ENCODE data around the gene SEH1L. TPM values are rescaled to one million over a fixed set of nuclear protein-coding genes. Genes with fewer than 3 reads are reported as not detected.

Gene SEH1L
- total RNA-seq, 4 donors from 2014 or later = 21.9 to 55.5 (median 38.9) TPM

DNA sequence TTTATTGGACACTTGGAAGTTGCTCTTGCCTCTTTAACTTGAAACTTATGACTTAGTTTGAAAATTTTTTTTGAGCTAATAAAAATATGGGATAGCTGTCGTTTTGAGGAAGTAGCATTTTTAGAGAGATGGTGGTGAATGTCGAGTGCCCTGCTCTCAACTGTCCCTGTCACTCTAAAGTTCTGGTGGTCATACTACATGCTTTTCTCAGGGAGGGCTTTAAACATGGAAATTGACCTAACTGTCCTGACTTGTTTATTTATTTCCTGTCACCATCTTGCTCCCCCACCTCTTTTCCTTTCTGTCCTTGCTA is 59.4 kb downstream of the SEH1L start:
- H3K27ac ChIP-seq = no peak overlapping the region
- intact Hi-C loops (cut with DNase I) = no loop called here
- WGBS, 2 donors = 40 to 53% methylated on average over 2 of the region's 2 CpGs
- no peak overlapping the region for H3K4me3 ChIP-seq
- no peaks in the 10 kb centered on the region for H3K9me3 ChIP-seq
- no peaks in the 10 kb centered on the region for H3K27me3 ChIP-seq
- peaks cover 5 to 84% (median 8%) of the 10 kb centered on the region in 3 donors for H3K36me3 ChIP-seq
- no peaks in the 10 kb centered on the region for H3K4me1 ChIP-seq
- TF ChIP-seq POLR2A (IDR thresholded peaks at IDR 0.05) = no peak
- TF ChIP-seq, protein P1, sequence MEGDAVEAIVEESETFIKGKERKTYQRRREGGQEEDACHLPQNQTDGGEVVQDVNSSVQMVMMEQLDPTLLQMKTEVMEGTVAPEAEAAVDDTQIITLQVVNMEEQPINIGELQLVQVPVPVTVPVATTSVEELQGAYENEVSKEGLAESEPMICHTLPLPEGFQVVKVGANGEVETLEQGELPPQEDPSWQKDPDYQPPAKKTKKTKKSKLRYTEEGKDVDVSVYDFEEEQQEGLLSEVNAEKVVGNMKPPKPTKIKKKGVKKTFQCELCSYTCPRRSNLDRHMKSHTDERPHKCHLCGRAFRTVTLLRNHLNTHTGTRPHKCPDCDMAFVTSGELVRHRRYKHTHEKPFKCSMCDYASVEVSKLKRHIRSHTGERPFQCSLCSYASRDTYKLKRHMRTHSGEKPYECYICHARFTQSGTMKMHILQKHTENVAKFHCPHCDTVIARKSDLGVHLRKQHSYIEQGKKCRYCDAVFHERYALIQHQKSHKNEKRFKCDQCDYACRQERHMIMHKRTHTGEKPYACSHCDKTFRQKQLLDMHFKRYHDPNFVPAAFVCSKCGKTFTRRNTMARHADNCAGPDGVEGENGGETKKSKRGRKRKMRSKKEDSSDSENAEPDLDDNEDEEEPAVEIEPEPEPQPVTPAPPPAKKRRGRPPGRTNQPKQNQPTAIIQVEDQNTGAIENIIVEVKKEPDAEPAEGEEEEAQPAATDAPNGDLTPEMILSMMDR (IDR thresholded peaks at IDR 0.05) = no peak
- DNase-seq = no peak

DNA sequence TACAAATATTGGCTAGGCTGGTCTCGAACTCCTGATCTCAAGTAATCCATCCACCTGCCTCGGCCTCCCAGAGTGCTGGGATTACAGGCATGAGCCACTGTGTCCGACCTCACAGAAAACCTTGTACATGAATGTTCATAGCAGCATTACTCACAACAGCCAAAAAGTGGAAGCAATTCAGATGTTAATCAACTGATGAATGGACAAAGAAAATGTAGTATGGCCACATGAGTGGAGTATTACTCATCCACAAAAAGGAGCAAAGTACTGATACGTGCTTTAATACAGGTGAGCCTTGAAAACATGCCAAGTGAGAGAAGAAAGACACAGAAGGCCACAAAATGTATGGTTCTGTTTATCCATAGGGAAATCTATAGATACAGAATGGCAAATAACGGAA is 63.9 kb downstream of the SEH1L start:
- Histone ChIP-seq H3K27me3 (no peaks in the 10 kb centered on the region), H3K36me3 (peaks cover 12 to 91% (median 21%) of the 10 kb centered on the region in 3 donors), H3K27ac (no peak overlapping the region), H3K4me1 (no peaks in the 10 kb centered on the region), H3K9me3 (no peaks in the 10 kb centered on the region), H3K4me3 (no peak overlapping the region)
- TF ChIP-seq, protein P1 (IDR thresholded peaks at IDR 0.05) = no peak
- TF ChIP-seq POLR2A (IDR thresholded peaks at IDR 0.05) = no peak
- intact Hi-C loops (cut with DNase I) = no loop called here
- WGBS, 2 donors = 65 to 86% methylated on average over 3 to 5 of the region's 5 CpGs
- DNase-seq = no peak

DNA sequence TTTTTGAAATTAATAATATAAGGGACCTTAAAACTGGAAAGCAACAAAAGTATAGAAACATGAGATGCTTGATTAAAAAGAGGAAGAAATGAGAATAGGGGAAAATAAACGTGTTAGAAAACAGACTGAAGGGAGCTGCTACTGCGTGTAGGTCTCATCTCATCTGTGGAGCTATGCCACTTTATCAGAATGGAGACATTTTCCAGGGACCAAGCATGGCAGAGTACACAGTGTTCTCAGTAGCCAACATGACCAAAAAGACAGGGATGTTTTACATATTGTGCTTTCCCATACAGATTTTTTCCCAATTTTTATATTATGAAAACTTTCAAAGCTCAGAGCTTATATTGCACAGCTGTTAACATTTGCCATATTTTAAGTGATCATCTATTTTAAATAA is 66.4 kb downstream of the SEH1L start:
- Histone ChIP-seq H3K36me3 (peaks cover 12 to 99% (median 20%) of the 10 kb centered on the region in 3 donors), H3K27ac (no peak overlapping the region), H3K27me3 (no peaks in the 10 kb centered on the region), H3K4me3 (no peak overlapping the region), H3K9me3 (no peaks in the 10 kb centered on the region), H3K4me1 (peaks cover 0 to 4% (median 0%) of the 10 kb centered on the region in 3 donors)
- WGBS, 2 donors = 87 to 88% methylated on average over 2 of the region's 2 CpGs
- TF ChIP-seq POLR2A (IDR thresholded peaks at IDR 0.05) = no peak
- TF ChIP-seq, protein P1 (IDR thresholded peaks at IDR 0.05) = no peak
- DNase-seq = no peak
- intact Hi-C loops (cut with DNase I) = no loop called here

DNA sequence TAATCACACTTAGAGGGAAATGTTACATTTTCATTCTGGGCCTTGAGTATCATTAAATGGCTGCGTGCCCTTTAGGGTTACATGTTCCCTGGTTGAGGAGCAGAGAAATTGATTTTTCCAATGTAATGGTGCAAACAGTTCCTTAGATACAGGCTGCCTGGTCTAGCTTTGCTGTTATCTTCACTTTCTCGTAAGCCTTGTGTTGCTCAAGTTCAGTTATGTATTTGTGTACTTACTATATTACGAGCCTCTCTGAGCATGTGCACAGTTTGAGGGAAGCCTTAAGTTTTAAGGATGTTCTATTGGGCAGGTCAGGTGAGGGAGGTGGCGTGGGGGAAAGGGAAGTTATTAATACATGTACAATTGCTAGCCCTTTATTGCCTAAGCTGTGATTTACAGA is 67.0 kb downstream of the SEH1L start:
- H3K4me1 ChIP-seq = peaks cover 0 to 10% (median 0%) of the 10 kb centered on the region in 3 donors
- H3K36me3 ChIP-seq = peaks cover 7 to 99% (median 19%) of the 10 kb centered on the region in 3 donors
- 88 to 97% methylated on average over 3 to 4 of the region's 4 CpGs for WGBS, 2 donors
- TF ChIP-seq POLR2A (IDR thresholded peaks at IDR 0.05) = no peak
- TF ChIP-seq, protein P1 (IDR thresholded peaks at IDR 0.05) = no peak
- H3K27me3 ChIP-seq = no peaks in the 10 kb centered on the region
- intact Hi-C loops (cut with DNase I) = no loop called here
- no peaks in the 10 kb centered on the region for H3K9me3 ChIP-seq
- no peak overlapping the region for H3K4me3 ChIP-seq
- H3K27ac ChIP-seq = no peak overlapping the region
- no peak for DNase-seq

DNA sequence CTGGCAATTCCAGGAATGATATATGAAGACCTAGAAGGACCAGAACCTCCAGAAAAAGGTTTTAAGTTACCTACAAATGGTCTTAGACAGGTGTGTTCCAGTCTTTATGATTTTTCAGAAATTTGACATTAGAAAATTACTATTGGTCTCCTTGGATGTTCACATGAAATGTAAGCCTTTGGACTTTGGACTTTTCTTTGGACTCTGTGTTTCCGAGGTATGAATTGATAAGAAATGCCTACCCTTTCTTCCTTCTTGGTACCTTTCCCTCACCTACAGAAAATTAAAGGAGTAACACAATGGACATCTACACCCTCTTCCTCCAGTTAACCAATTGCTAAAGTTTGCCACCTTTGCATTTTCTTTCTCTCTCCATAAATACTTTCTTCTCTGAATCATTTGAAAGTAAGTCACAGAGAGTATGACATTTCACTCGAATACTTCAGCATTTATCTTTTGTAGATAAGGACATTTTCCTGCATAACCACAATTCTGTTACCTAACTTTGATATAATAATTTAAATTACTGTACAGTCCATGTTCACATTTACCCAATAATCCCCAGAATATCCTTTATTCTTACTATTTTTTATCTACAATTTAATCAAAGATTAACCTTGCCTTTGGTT is 69.5 kb downstream of the SEH1L start:
- H3K27ac ChIP-seq = no peak overlapping the region
- no peaks in the 10 kb centered on the region for H3K27me3 ChIP-seq
- H3K36me3 ChIP-seq = peaks cover 7 to 86% (median 19%) of the 10 kb centered on the region in 3 donors
- TF ChIP-seq POLR2A (IDR thresholded peaks at IDR 0.05) = no peak
- TF ChIP-seq, protein P1 (IDR thresholded peaks at IDR 0.05) = no peak
- no peak overlapping the region for H3K4me3 ChIP-seq
- no peak for DNase-seq
- intact Hi-C loops (cut with DNase I) = no loop called here
- no peaks in the 10 kb centered on the region for H3K9me3 ChIP-seq
- H3K4me1 ChIP-seq = peaks cover 0 to 13% (median 0%) of the 10 kb centered on the region in 3 donors
- 85 to 86% methylated on average over 2 of the region's 2 CpGs for WGBS, 2 donors

Data from esophagus squamous epithelium (tissue), 5 donors.